ENCODE data around the gene MAGI2.
A peak's percentile ranks its signal among the peaks of the same experiment; 100 is the strongest.

MAGI2 gene

GRCh38 chr7:78024591-78024990 lies 1428.9 kb downstream of the MAGI2 start:
- no peak for DNase-seq
- TF ChIP-seq POLR2A (IDR thresholded peaks at IDR 0.05; ENCODE audit: low read length) (no peak), GATA1 (IDR thresholded peaks at IDR 0.05; ENCODE audit: low read depth, low read length) (no peak)

- TF ChIP-seq GATA1 (IDR thresholded peaks at IDR 0.05; ENCODE audit: low read depth, low read length) (no peak), POLR2A (IDR thresholded peaks at IDR 0.05; ENCODE audit: low read length) (no peak)
- DNase-seq, result no peak
Observed at GRCh38 chr7:78023191-78023590, 1430.3 kb downstream of the MAGI2 start.

GRCh38 chr7:78022165-78022564 lies 1431.3 kb downstream of the MAGI2 start:
- DNase-seq, result no peak
- no peak for TF ChIP-seq GATA1 (IDR thresholded peaks at IDR 0.05; ENCODE audit: low read depth, low read length)
- no peak for TF ChIP-seq POLR2A (IDR thresholded peaks at IDR 0.05; ENCODE audit: low read length)

- DNase-seq, result no peak
- TF ChIP-seq POLR2A (IDR thresholded peaks at IDR 0.05; ENCODE audit: low read length) (no peak), GATA1 (IDR thresholded peaks at IDR 0.05; ENCODE audit: low read depth, low read length) (no peak)
Observed at GRCh38 chr7:78020874-78021249, 1432.6 kb downstream of the MAGI2 start.

GRCh38 chr7:78020136-78020873 lies 1433.2 kb downstream of the MAGI2 start:
- peak; percentile 74 to 76 for DNase-seq
- no peak for TF ChIP-seq POLR2A (IDR thresholded peaks at IDR 0.05; ENCODE audit: low read length)
- no peak for TF ChIP-seq GATA1 (IDR thresholded peaks at IDR 0.05; ENCODE audit: low read depth, low read length)

- DNase-seq, result peak; percentile 72 to 75
- no peak for TF ChIP-seq GATA1 (IDR thresholded peaks at IDR 0.05; ENCODE audit: low read depth, low read length)
- no peak for TF ChIP-seq POLR2A (IDR thresholded peaks at IDR 0.05; ENCODE audit: low read length)
Observed at GRCh38 chr7:78019447-78020135, 1433.9 kb downstream of the MAGI2 start.

GRCh38 chr7:78018641-78019446 lies 1434.6 kb downstream of the MAGI2 start:
- TF ChIP-seq POLR2A (IDR thresholded peaks at IDR 0.05; ENCODE audit: low read length) (no peak), GATA1 (IDR thresholded peaks at IDR 0.05; ENCODE audit: low read depth, low read length) (no peak)
- peak; percentile 46 to 51 for DNase-seq

GRCh38 chr7:78017591-78018100 lies 1435.8 kb downstream of the MAGI2 start:
- TF ChIP-seq GATA1 (IDR thresholded peaks at IDR 0.05; ENCODE audit: low read depth, low read length) (no peak), POLR2A (IDR thresholded peaks at IDR 0.05; ENCODE audit: low read length) (no peak)
- no peak for DNase-seq

GRCh38 chr7:78015574-78016260 lies 1437.8 kb downstream of the MAGI2 start:
- TF ChIP-seq POLR2A (IDR thresholded peaks at IDR 0.05; ENCODE audit: low read length) (no peak), GATA1 (IDR thresholded peaks at IDR 0.05; ENCODE audit: low read depth, low read length) (no peak)

GRCh38 chr7:78014401-78014800 lies 1439.1 kb downstream of the MAGI2 start:
- TF ChIP-seq GATA1 (IDR thresholded peaks at IDR 0.05; ENCODE audit: low read depth, low read length), result no peak
- no peak for TF ChIP-seq POLR2A (IDR thresholded peaks at IDR 0.05; ENCODE audit: low read length)
- DNase-seq, result no peak

More at GRCh38 chr7:78015574-78016260, 1437.8 kb downstream of the MAGI2 start:
- peak in 1 of 2 experiments; percentile 20 for DNase-seq

GRCh38 chr7:78013386-78013785 lies 1440.1 kb downstream of the MAGI2 start:
- no peak for DNase-seq
- no peak for TF ChIP-seq GATA1 (IDR thresholded peaks at IDR 0.05; ENCODE audit: low read depth, low read length)

GRCh38 chr7:78011642-78012041 lies 1441.8 kb downstream of the MAGI2 start:
- no peak for DNase-seq
- no peak for TF ChIP-seq POLR2A (IDR thresholded peaks at IDR 0.05; ENCODE audit: low read length)
- no peak for TF ChIP-seq GATA1 (IDR thresholded peaks at IDR 0.05; ENCODE audit: low read depth, low read length)

- TF ChIP-seq POLR2A (IDR thresholded peaks at IDR 0.05; ENCODE audit: low read length) (no peak), GATA1 (IDR thresholded peaks at IDR 0.05; ENCODE audit: low read depth, low read length) (no peak)
- no peak for DNase-seq
Observed at GRCh38 chr7:78007231-78007630, 1446.2 kb downstream of the MAGI2 start.
